ENCODE measurements around the gene SCMH1.

Gene SCMH1

GRCh38 chr1:41241749-41242341 is at the start of gene SCMH1:
TSS of gene SCMH1 (minus strand) at chr1:41242306. CDS start at chr1:41186133, 56,173 bp downstream.
- H3K27me3 ChIP-seq = no peaks in the 10 kb centered on the region
- H3K36me3 ChIP-seq = peaks cover 0 to 12% (median 0%) of the 10 kb centered on the region in 11 experiments; a peak in 7 of 22 replicates
- H3K9ac ChIP-seq = peak within 1 kb of the TSS; percentile 93 to 97 (median 95)
- H3K4me1 ChIP-seq = peaks cover 61 to 88% (median 76%) of the 10 kb centered on the region in 10 experiments
- H3K4me3 ChIP-seq = peak within 1 kb of the TSS; percentile 78 to 86 (median 82)
- peaks cover 0 to 42% (median 8%) of the 10 kb centered on the region in 11 experiments; a peak in 11 of 22 replicates for H4K20me1 ChIP-seq
- H3K9me3 ChIP-seq (replicated peaks in 1 of 11) = no peaks in the 10 kb centered on the region
- peak within 1 kb of the TSS; percentile 91 to 98 (median 96) for H3K27ac ChIP-seq
- TF ChIP-seq Cebpa-rat (IDR thresholded peaks at IDR 0.05) = no peak
- peak within 1 kb of the TSS; percentile 85 to 96 (median 91) for H3K4me2 ChIP-seq

GRCh38 chr1:41291195-41291594 is 49.1 kb upstream of the SCMH1 start:
- H3K36me3 ChIP-seq = no peaks in the 10 kb centered on the region
- peaks cover 0 to 3% (median 0%) of the 10 kb centered on the region in 10 experiments; a peak in 3 of 20 replicates for H3K4me1 ChIP-seq
- no peak for TF ChIP-seq Cebpa-rat (IDR thresholded peaks at IDR 0.05)

GRCh38 chr1:41289196-41289595 is 47.1 kb upstream of the SCMH1 start:
- Histone ChIP-seq H3K4me3 (no peak overlapping the region), H3K4me1 (peaks cover 0 to 8% (median 0%) of the 10 kb centered on the region in 10 experiments; a peak in 4 of 20 replicates), H3K27ac (no peak overlapping the region), H4K20me1 (no peaks in the 10 kb centered on the region), H3K36me3 (no peaks in the 10 kb centered on the region), H3K9ac (no peak overlapping the region), H3K27me3 (no peaks in the 10 kb centered on the region), H3K9me3 (replicated peaks in 1 of 11) (no peaks in the 10 kb centered on the region), H3K4me2 (no peak overlapping the region)
- TF ChIP-seq Cebpa-rat (IDR thresholded peaks at IDR 0.05) = no peak

More at GRCh38 chr1:41291195-41291594, 49.1 kb upstream of the SCMH1 start:
- Histone ChIP-seq H3K4me3 (no peak overlapping the region), H3K27me3 (no peaks in the 10 kb centered on the region), H3K4me2 (no peak overlapping the region), H3K9ac (no peak overlapping the region), H3K9me3 (replicated peaks in 1 of 11) (no peaks in the 10 kb centered on the region), H4K20me1 (no peaks in the 10 kb centered on the region), H3K27ac (no peak overlapping the region)

GRCh38 chr1:41286992-41287391 is 44.9 kb upstream of the SCMH1 start:
- Histone ChIP-seq H3K9ac (no peak overlapping the region), H3K36me3 (no peaks in the 10 kb centered on the region), H3K4me2 (no peak overlapping the region), H3K27me3 (no peaks in the 10 kb centered on the region), H4K20me1 (no peaks in the 10 kb centered on the region), H3K4me1 (peaks cover 0 to 12% (median 5%) of the 10 kb centered on the region in 10 experiments; a peak in 6 of 20 replicates), H3K9me3 (replicated peaks in 1 of 11) (no peaks in the 10 kb centered on the region), H3K27ac (no peak overlapping the region), H3K4me3 (no peak overlapping the region)
- TF ChIP-seq Cebpa-rat (IDR thresholded peaks at IDR 0.05) = no peak

GRCh38 chr1:41286486-41286885 is 44.4 kb upstream of the SCMH1 start:
- no peak overlapping the region for H3K27ac ChIP-seq
- no peaks in the 10 kb centered on the region for H3K36me3 ChIP-seq
- no peaks in the 10 kb centered on the region for H4K20me1 ChIP-seq
- H3K27me3 ChIP-seq = no peaks in the 10 kb centered on the region
- H3K9ac ChIP-seq = no peak overlapping the region
- no peak overlapping the region for H3K4me3 ChIP-seq
- peaks cover 0 to 12% (median 5%) of the 10 kb centered on the region in 10 experiments; a peak in 6 of 20 replicates for H3K4me1 ChIP-seq
- no peaks in the 10 kb centered on the region for H3K9me3 ChIP-seq (replicated peaks in 1 of 11)
- no peak for TF ChIP-seq Cebpa-rat (IDR thresholded peaks at IDR 0.05)
- no peak overlapping the region for H3K4me2 ChIP-seq

GRCh38 chr1:41285818-41286217 is 43.7 kb upstream of the SCMH1 start:
- no peak overlapping the region for H3K4me3 ChIP-seq
- H3K9ac ChIP-seq = no peak overlapping the region
- no peaks in the 10 kb centered on the region for H3K27me3 ChIP-seq
- H3K9me3 ChIP-seq (replicated peaks in 1 of 11) = no peaks in the 10 kb centered on the region
- H4K20me1 ChIP-seq = no peaks in the 10 kb centered on the region
- no peak for TF ChIP-seq Cebpa-rat (IDR thresholded peaks at IDR 0.05)
- H3K36me3 ChIP-seq = no peaks in the 10 kb centered on the region
- H3K4me1 ChIP-seq = peaks cover 0 to 12% (median 5%) of the 10 kb centered on the region in 10 experiments; a peak in 6 of 20 replicates
- no peak overlapping the region for H3K27ac ChIP-seq
- peak overlapping the region in 2 of 11 experiments; percentile 4 to 41; a peak in 3 of 22 replicates for H3K4me2 ChIP-seq

GRCh38 chr1:41284121-41284520 is 42.0 kb upstream of the SCMH1 start:
- Histone ChIP-seq H3K4me1 (peaks cover 0 to 12% (median 5%) of the 10 kb centered on the region in 10 experiments; a peak in 6 of 20 replicates), H3K27ac (no peak overlapping the region), H3K36me3 (no peaks in the 10 kb centered on the region), H3K9ac (no peak overlapping the region), H3K9me3 (replicated peaks in 1 of 11) (no peaks in the 10 kb centered on the region), H3K4me2 (no peak overlapping the region), H4K20me1 (no peaks in the 10 kb centered on the region), H3K4me3 (no peak overlapping the region), H3K27me3 (no peaks in the 10 kb centered on the region)
- no peak for TF ChIP-seq Cebpa-rat (IDR thresholded peaks at IDR 0.05)

GRCh38 chr1:41282679-41283317 is 40.7 kb upstream of the SCMH1 start:
- no peak for TF ChIP-seq Cebpa-rat (IDR thresholded peaks at IDR 0.05)
- Histone ChIP-seq H3K4me2 (no peak overlapping the region), H3K9me3 (replicated peaks in 1 of 11) (no peaks in the 10 kb centered on the region), H3K4me1 (peaks cover 4 to 18% (median 10%) of the 10 kb centered on the region in 10 experiments; a peak in 18 of 20 replicates), H3K36me3 (no peaks in the 10 kb centered on the region), H3K27me3 (no peaks in the 10 kb centered on the region), H3K27ac (no peak overlapping the region), H4K20me1 (no peaks in the 10 kb centered on the region), H3K4me3 (no peak overlapping the region), H3K9ac (no peak overlapping the region)

GRCh38 chr1:41281334-41281733 is 39.2 kb upstream of the SCMH1 start:
- no peaks in the 10 kb centered on the region for H3K36me3 ChIP-seq

More at GRCh38 chr1:41281334-41281733, 39.2 kb upstream of the SCMH1 start:
- no peaks in the 10 kb centered on the region for H3K9me3 ChIP-seq (replicated peaks in 1 of 11)
- no peak overlapping the region for H3K9ac ChIP-seq
- no peak overlapping the region for H3K27ac ChIP-seq
- H3K27me3 ChIP-seq = no peaks in the 10 kb centered on the region
- peaks cover 8 to 29% (median 18%) of the 10 kb centered on the region in 10 experiments; a peak in 18 of 20 replicates for H3K4me1 ChIP-seq
- no peak for TF ChIP-seq Cebpa-rat (IDR thresholded peaks at IDR 0.05)
- no peak overlapping the region for H3K4me3 ChIP-seq
- no peaks in the 10 kb centered on the region for H4K20me1 ChIP-seq
- H3K4me2 ChIP-seq = peak overlapping the region in 1 of 11 experiments; percentile 17; a peak in 1 of 22 replicates
